Ishikawa (cell line): ENCODE measurements around the gene PLAGL1.

ENCODE experiments used
- CREB1 ChIP-seq: IDR thresholded peaks from 2 replicates; pipeline ENCODE4 v1.6.1; 2012; ENCODE audit warnings: low read depth
- FOXM1 ChIP-seq: IDR thresholded peaks from 2 replicates; pipeline ENCODE4 v1.6.1; 2012; ENCODE audit warnings: low read depth, borderline replicate concordance
- YY1 ChIP-seq: IDR thresholded peaks from 2 replicates; pipeline ENCODE4 v1.6.1; 2012; ENCODE audit warnings: low read depth
- TF ChIP-seq, protein P1 (sequence below): IDR thresholded peaks from 2 replicates; pipeline ENCODE4 v1.6.1; 2012; ENCODE audit warnings: low read depth, mild to moderate bottlenecking

DNA sequence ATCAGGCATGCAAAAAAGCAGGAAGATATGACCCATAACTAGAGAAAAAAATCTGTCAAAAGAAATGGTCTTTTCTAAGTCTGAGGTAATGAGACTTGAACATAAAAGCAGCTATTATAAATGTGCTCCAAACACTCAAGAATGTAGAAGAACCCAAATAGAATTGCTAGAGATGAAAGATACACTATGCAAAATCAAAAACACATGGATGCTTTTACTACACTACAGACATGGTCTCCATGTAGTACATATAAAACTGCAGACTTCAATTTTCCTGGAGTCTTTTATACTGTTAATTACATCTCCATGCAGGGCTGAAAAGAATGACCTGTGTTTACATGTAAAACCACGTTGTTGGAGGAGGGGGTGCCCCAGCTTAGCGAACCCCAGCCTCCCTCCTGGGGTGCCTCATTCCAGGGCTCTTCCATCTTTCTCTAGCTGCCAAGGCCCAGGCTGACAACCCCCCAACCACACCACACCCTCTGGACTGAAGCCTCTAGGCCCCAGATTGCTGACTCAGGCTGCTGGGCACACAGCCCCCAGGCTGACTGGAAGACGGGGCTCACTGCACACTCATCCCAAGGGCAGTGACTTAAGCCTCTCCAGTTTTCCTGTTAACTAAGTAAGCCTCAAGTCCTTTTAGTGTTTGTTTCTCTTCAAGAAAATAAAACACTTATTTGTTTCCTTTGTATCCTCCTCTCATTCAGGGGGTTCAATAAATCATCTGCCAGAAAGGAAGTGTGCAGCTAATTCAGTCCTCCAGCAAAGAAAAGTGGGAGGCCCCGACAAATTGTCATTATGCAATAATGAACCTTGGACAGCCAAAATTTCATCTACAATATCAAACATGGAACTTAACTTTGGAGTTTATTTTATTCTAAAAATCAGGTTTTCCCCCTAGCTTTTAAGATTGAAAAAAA is 26.0 kb upstream of the PLAGL1 start:
- TF ChIP-seq CREB1 (no peak), YY1 (no peak), FOXM1 (no peak)
- TF ChIP-seq, protein P1, sequence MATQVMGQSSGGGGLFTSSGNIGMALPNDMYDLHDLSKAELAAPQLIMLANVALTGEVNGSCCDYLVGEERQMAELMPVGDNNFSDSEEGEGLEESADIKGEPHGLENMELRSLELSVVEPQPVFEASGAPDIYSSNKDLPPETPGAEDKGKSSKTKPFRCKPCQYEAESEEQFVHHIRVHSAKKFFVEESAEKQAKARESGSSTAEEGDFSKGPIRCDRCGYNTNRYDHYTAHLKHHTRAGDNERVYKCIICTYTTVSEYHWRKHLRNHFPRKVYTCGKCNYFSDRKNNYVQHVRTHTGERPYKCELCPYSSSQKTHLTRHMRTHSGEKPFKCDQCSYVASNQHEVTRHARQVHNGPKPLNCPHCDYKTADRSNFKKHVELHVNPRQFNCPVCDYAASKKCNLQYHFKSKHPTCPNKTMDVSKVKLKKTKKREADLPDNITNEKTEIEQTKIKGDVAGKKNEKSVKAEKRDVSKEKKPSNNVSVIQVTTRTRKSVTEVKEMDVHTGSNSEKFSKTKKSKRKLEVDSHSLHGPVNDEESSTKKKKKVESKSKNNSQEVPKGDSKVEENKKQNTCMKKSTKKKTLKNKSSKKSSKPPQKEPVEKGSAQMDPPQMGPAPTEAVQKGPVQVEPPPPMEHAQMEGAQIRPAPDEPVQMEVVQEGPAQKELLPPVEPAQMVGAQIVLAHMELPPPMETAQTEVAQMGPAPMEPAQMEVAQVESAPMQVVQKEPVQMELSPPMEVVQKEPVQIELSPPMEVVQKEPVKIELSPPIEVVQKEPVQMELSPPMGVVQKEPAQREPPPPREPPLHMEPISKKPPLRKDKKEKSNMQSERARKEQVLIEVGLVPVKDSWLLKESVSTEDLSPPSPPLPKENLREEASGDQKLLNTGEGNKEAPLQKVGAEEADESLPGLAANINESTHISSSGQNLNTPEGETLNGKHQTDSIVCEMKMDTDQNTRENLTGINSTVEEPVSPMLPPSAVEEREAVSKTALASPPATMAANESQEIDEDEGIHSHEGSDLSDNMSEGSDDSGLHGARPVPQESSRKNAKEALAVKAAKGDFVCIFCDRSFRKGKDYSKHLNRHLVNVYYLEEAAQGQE, result no peak
